Nephron (organoid): ENCODE results near the gene SPDL1.

ENCODE experiments used
- H3K27ac Mint-ChIP-seq, 3 experiments: 2 replicates each; pipeline ENCODE4 v1.8.0; 2020; ENCODE audit warnings: mixed read lengths in 3 of 3, mild to moderate bottlenecking in 2 of 3, moderate library complexity in 1 of 3
- H3K27me3 Mint-ChIP-seq: 2 replicates; pipeline ENCODE4 v1.8.0; 2021; ENCODE audit warnings: low read depth, mild to moderate bottlenecking, moderate library complexity, mixed read lengths
- H3K36me3 Mint-ChIP-seq: 2 replicates; pipeline ENCODE4 v1.8.0; 2020; ENCODE audit warnings: low read depth, mixed read lengths
- H3K4me1 Mint-ChIP-seq: 2 replicates; pipeline ENCODE4 v1.8.0; 2020; ENCODE audit warnings: mixed read lengths
- H3K4me3 Mint-ChIP-seq, 3 experiments: 2 replicates each; pipeline ENCODE4 v1.8.0; 2020; ENCODE audit warnings: mild to moderate bottlenecking in 3 of 3, mixed read lengths in 3 of 3, moderate library complexity in 2 of 3
- H3K9me3 Mint-ChIP-seq: 2 replicates; pipeline ENCODE4 v1.8.0; 2020; ENCODE audit warnings: mixed read lengths
- CTCF ChIP-seq, 3 experiments: fragments of 200-600 bp; sonication (generic); IDR thresholded peaks; one replicate each; pipeline ENCODE4 v1.5.0; 2021; ENCODE audit warnings: antibody characterized with exemption in 3 of 3; ENCODE audit not compliant: unreplicated experiment in 3 of 3

SPDL1 gene

DNA sequence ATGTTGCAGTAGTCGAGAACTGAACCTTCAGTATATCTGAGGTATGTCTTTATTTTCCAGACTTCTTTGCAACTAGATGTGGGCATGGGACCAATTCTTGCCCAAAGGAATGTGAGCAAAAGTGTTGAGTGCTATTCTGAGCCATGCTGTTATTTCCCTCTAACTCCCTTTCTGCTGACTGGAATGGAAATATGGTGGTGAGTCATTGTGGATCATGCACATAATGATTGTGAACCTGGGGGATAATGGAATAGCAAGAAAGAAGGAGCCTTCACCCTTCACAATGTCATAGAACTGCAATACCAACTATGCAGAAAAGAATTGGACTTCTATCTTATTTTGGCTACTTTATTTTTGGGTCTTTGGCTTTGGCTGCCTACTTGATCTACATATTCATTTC, 43.2 kb downstream of the SPDL1 start:
- Mint-ChIP-seq H3K27ac (no peak overlapping the region), H3K4me3 (no peak overlapping the region), H3K27me3 (peaks cover 9% of the 10 kb centered on the region), H3K9me3 (peaks cover 10% of the 10 kb centered on the region), H3K36me3 (no peaks in the 10 kb centered on the region), H3K4me1 (no peaks in the 10 kb centered on the region)
- no peak for TF ChIP-seq CTCF (IDR thresholded peaks at IDR 0.05; ENCODE audit: unreplicated experiment in 3 of 3)

DNA sequence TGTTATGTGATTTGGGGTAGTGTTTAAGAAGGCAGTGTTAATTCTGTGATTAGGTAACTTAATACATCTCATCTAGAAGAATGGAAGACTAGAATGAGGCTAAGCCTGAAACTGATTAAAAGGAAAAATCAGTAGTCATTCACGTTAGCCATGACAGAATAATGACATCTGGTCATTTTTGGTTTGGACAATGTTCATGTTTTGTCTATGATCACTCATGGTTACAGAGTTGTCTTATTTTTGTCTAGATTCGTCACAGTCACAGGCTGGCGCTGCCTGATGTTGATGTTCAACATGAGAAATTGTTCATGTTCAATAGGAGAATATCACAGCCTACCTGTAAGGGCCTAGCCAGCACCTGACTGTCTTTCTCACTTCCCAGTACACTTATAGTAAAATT, 44.0 kb downstream of the SPDL1 start:
- no peaks in the 10 kb centered on the region for H3K36me3 Mint-ChIP-seq
- H3K27me3 Mint-ChIP-seq = peaks cover 9% of the 10 kb centered on the region
- no peak overlapping the region for H3K4me3 Mint-ChIP-seq
- no peak overlapping the region for H3K27ac Mint-ChIP-seq
- no peaks in the 10 kb centered on the region for H3K4me1 Mint-ChIP-seq
- peaks cover 10% of the 10 kb centered on the region for H3K9me3 Mint-ChIP-seq
- no peak for TF ChIP-seq CTCF (IDR thresholded peaks at IDR 0.05; ENCODE audit: unreplicated experiment in 3 of 3)

- Mint-ChIP-seq H3K4me3 (no peak overlapping the region), H3K4me1 (no peaks in the 10 kb centered on the region), H3K27me3 (peaks cover 11% of the 10 kb centered on the region), H3K27ac (no peak overlapping the region), H3K9me3 (peaks cover 10% of the 10 kb centered on the region), H3K36me3 (no peaks in the 10 kb centered on the region)
- no peak for TF ChIP-seq CTCF (IDR thresholded peaks at IDR 0.05; ENCODE audit: unreplicated experiment in 3 of 3)
Measured at GRCh38 chr5:169628892-169629291, 45.3 kb downstream of the SPDL1 start.

GRCh38 chr5:169629847-169630548, 46.4 kb downstream of the SPDL1 start:
- H3K27ac Mint-ChIP-seq = no peak overlapping the region

GRCh38 chr5:169631360-169631759, 47.8 kb downstream of the SPDL1 start:
- H3K9me3 Mint-ChIP-seq = peaks cover 8% of the 10 kb centered on the region
- no peak for TF ChIP-seq CTCF (IDR thresholded peaks at IDR 0.05; ENCODE audit: unreplicated experiment in 3 of 3)
- H3K27me3 Mint-ChIP-seq = peaks cover 10% of the 10 kb centered on the region
- H3K4me1 Mint-ChIP-seq = no peaks in the 10 kb centered on the region
- H3K27ac Mint-ChIP-seq = no peak overlapping the region
- no peaks in the 10 kb centered on the region for H3K36me3 Mint-ChIP-seq
- H3K4me3 Mint-ChIP-seq = no peak overlapping the region

More at GRCh38 chr5:169629847-169630548, 46.4 kb downstream of the SPDL1 start:
- no peak for TF ChIP-seq CTCF (IDR thresholded peaks at IDR 0.05; ENCODE audit: unreplicated experiment in 3 of 3)
- Mint-ChIP-seq H3K36me3 (no peaks in the 10 kb centered on the region), H3K27me3 (peaks cover 8% of the 10 kb centered on the region), H3K4me1 (no peaks in the 10 kb centered on the region), H3K4me3 (no peak overlapping the region), H3K9me3 (peaks cover 10% of the 10 kb centered on the region)

GRCh38 chr5:169632946-169633345, 49.4 kb downstream of the SPDL1 start:
- Mint-ChIP-seq H3K9me3 (peaks cover 8% of the 10 kb centered on the region), H3K4me3 (no peak overlapping the region), H3K27ac (no peak overlapping the region), H3K36me3 (no peaks in the 10 kb centered on the region), H3K4me1 (no peaks in the 10 kb centered on the region), H3K27me3 (peaks cover 23% of the 10 kb centered on the region)
- TF ChIP-seq CTCF (IDR thresholded peaks at IDR 0.05; ENCODE audit: unreplicated experiment in 3 of 3) = no peak
